ENCODE measurements around the gene APLP2. TPM values are rescaled to one million over a fixed set of nuclear protein-coding genes. Genes with fewer than 3 reads are reported as not detected.

APLP2 gene
- total RNA-seq, 6 donors from 2014 or later: 249 to 939 (median 653) TPM

DNA sequence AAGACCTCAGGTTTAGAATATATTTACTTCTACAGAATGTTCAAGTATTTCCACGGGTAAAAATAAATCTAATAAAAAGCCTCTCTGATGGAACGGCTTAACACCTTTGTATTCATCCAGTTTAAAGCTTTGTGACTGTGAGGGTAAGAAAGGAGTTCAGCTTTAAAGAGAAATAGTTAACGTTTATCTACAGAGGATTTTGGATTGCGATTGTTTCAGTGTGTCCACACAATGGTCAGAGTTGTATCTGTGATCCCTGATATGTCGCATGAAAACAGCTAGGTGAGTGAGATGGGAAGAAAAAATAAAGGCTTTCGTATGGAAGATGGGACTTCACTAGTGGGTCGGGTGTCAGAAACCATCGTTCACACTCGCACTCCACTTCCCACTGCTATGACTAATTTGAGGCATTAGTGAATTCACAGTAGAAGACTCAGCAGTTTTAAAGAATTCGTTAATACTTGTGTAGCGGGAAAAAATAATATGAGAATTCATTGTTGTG lies 1.6 kb downstream of the APLP2 start:
- ATAC-seq (ENCODE audit: low FRiP score in 2 of 2): no peak
- Histone ChIP-seq H3K27me3 (no peaks in the 10 kb centered on the region), H3K9me3 (no peaks in the 10 kb centered on the region), H3K36me3 (no peaks in the 10 kb centered on the region), H3K4me1 (peaks cover 11 to 40% (median 20%) of the 10 kb centered on the region in 4 donors), H3K27ac (peak overlapping the region; percentile 95 to 97 (median 96)), H3K4me3 (peak overlapping the region; percentile 69 to 93 (median 92))
- TF ChIP-seq, protein P1, sequence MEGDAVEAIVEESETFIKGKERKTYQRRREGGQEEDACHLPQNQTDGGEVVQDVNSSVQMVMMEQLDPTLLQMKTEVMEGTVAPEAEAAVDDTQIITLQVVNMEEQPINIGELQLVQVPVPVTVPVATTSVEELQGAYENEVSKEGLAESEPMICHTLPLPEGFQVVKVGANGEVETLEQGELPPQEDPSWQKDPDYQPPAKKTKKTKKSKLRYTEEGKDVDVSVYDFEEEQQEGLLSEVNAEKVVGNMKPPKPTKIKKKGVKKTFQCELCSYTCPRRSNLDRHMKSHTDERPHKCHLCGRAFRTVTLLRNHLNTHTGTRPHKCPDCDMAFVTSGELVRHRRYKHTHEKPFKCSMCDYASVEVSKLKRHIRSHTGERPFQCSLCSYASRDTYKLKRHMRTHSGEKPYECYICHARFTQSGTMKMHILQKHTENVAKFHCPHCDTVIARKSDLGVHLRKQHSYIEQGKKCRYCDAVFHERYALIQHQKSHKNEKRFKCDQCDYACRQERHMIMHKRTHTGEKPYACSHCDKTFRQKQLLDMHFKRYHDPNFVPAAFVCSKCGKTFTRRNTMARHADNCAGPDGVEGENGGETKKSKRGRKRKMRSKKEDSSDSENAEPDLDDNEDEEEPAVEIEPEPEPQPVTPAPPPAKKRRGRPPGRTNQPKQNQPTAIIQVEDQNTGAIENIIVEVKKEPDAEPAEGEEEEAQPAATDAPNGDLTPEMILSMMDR (IDR thresholded peaks at IDR 0.05): no peak
- no peak for TF ChIP-seq POLR2AphosphoS5 (IDR thresholded peaks at IDR 0.05)
- TF ChIP-seq EP300 (IDR thresholded peaks at IDR 0.05): no peak
- no peak for TF ChIP-seq POLR2A (IDR thresholded peaks at IDR 0.05)
- WGBS, 2 donors: 13 to 18% methylated on average over 11 of the region's 11 CpGs
- DNase-seq: peak in 1 of 2 donors; percentile 55

DNA sequence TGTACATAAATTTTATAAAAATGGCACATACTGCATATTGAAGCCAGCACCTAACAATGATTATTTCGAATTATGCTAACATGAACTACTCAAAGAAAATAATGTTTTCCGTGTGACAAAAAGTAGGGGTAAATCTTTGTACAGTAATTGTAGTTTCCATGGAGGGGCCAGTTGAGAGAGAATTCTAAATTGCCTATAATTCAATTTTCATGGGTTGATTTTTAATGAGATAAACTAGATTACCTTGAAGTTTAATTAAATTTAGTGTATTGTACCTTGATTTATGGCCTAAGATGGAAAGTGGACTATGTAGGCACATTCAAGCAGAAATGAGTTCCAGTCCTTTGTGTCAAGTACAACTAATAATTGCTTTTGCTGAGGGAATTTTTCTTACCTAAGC lies 5.0 kb downstream of the APLP2 start:
- H3K27ac ChIP-seq: no peak overlapping the region
- WGBS, 2 donors: 97 to 99% methylated on average over 2 of the region's 2 CpGs
- no peaks in the 10 kb centered on the region for H3K27me3 ChIP-seq
- peaks cover 11 to 57% (median 29%) of the 10 kb centered on the region in 4 donors for H3K4me1 ChIP-seq
- TF ChIP-seq POLR2AphosphoS5 (IDR thresholded peaks at IDR 0.05): no peak
- TF ChIP-seq EP300 (IDR thresholded peaks at IDR 0.05): no peak
- TF ChIP-seq POLR2A (IDR thresholded peaks at IDR 0.05): no peak
- no peak for DNase-seq
- no peaks in the 10 kb centered on the region for H3K36me3 ChIP-seq
- ATAC-seq (ENCODE audit: low FRiP score in 2 of 2): no peak
- H3K4me3 ChIP-seq: no peak overlapping the region
- H3K9me3 ChIP-seq: no peaks in the 10 kb centered on the region

DNA sequence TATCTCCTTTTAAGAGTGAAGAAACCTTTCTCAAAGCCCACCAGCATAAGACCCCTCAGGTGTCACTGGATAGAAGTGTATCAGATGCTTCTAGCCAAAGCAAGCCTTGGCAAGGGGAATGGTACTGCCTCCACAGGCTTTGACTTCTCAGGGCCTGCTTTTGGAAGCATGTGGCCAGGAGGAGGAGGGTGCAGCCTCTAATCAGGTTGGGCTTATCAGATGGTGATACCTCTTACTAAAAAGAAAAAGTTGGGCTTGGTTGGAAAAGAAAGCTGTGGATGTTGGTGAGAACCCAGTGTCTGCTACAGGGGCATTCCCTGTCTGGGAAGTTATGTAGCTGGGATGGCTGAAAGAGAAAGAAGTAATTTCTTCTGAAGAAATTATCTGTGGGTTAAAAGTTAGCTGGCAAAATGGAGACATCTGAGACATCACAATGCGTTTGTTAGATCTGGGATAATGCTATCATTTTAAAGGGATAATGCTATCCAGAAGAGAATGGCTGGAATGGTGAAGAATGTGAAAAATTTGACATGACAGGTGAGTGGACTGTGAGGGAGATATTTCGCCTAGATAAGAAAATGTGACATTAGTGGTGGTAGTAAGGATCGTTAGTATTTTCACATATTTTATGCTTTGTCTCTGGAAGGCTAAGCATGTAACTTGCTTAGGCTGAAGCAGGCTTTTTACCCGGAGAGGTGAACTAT lies 7.2 kb downstream of the APLP2 start:
- H3K4me1 ChIP-seq: peaks cover 11 to 53% (median 26%) of the 10 kb centered on the region in 4 donors
- H3K4me3 ChIP-seq: no peak overlapping the region
- ATAC-seq (ENCODE audit: low FRiP score in 2 of 2) (no peak), DNase-seq (no peak)
- no peaks in the 10 kb centered on the region for H3K9me3 ChIP-seq
- H3K27me3 ChIP-seq: no peaks in the 10 kb centered on the region
- peak overlapping the region in 2 of 4 donors; percentile 11 to 23 for H3K27ac ChIP-seq
- TF ChIP-seq POLR2AphosphoS5 (IDR thresholded peaks at IDR 0.05): no peak
- TF ChIP-seq EP300 (IDR thresholded peaks at IDR 0.05): no peak
- TF ChIP-seq POLR2A (IDR thresholded peaks at IDR 0.05): no peak
- TF ChIP-seq, protein P1 (IDR thresholded peaks at IDR 0.05): no peak
- 61 to 65% methylated on average over 4 of the region's 4 CpGs for WGBS, 2 donors
- no peaks in the 10 kb centered on the region for H3K36me3 ChIP-seq

DNA sequence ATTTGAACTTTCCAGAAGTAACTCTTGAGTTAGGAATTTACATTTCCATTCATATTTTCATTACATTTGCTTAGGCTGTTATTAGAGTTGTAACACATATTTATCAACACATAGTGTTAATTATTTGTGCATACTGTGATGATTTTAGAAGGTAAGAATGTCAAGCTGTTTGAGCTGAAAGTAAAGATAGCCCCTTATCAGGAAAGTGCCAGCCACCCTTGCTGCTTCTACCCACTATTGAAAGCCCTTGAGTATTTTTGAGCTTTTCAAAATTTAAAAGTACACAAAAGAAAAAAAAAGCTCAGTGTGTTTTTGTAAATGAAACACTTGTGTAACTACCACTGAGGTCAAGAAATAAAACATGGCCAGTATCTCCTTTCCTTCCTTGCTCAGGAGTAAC lies 8.0 kb downstream of the APLP2 start:
- peak in 1 of 2 donors; percentile 73 for ATAC-seq (ENCODE audit: low FRiP score in 2 of 2)

DNA sequence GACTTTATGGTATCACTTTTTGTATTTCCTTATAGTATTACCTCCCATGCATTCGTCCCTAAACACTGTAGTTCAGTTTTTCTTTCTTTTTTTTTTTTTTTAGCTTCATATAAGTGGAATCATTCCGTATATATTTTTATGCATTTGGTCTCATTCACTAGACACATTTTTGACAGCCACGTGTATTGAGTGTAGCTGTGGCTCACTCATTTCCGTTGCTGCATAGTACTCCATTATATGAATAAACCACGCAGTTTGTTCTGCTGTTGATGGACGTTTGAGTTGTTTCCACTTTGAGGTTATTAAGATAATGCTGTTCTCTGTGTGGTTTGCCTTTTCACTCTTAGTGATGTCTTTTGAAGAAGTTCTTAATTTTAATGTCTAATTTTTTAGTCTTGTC lies 8.4 kb downstream of the APLP2 start:
- no peak for DNase-seq
- peaks cover 11 to 43% (median 16%) of the 10 kb centered on the region in 4 donors for H3K4me1 ChIP-seq
- TF ChIP-seq POLR2AphosphoS5 (IDR thresholded peaks at IDR 0.05): no peak
- TF ChIP-seq, protein P1 (IDR thresholded peaks at IDR 0.05): no peak
- TF ChIP-seq EP300 (IDR thresholded peaks at IDR 0.05): no peak
- no peak for TF ChIP-seq POLR2A (IDR thresholded peaks at IDR 0.05)
- peak overlapping the region in 1 of 4 donors; percentile 8 for H3K27ac ChIP-seq
- ATAC-seq (ENCODE audit: low FRiP score in 2 of 2): no peak
- H3K9me3 ChIP-seq: no peaks in the 10 kb centered on the region
- no peaks in the 10 kb centered on the region for H3K36me3 ChIP-seq
- no peak overlapping the region for H3K4me3 ChIP-seq
- no peaks in the 10 kb centered on the region for H3K27me3 ChIP-seq
- WGBS, 2 donors: 47 to 63% methylated on average over 6 of the region's 6 CpGs

More for the DNA sequence above, 8.0 kb downstream of the APLP2 start:
- Histone ChIP-seq H3K4me1 (peaks cover 11 to 47% (median 20%) of the 10 kb centered on the region in 4 donors), H3K36me3 (no peaks in the 10 kb centered on the region), H3K27me3 (no peaks in the 10 kb centered on the region), H3K4me3 (no peak overlapping the region), H3K27ac (peak overlapping the region in 2 of 4 donors; percentile 8 to 23), H3K9me3 (no peaks in the 10 kb centered on the region)
- no peak for DNase-seq
- TF ChIP-seq EP300 (IDR thresholded peaks at IDR 0.05) (no peak), POLR2A (IDR thresholded peaks at IDR 0.05) (no peak), POLR2AphosphoS5 (IDR thresholded peaks at IDR 0.05) (no peak)
- TF ChIP-seq, protein P1 (IDR thresholded peaks at IDR 0.05): no peak
